PFSK-1 (cell line): ENCODE measurements around the gene ATG7.

Source experiments
- FOXP2 ChIP-seq: optimal IDR thresholded peaks from 2 replicates; pipeline ENCODE3; 2011; ENCODE audit warnings: borderline replicate concordance, control low read depth, inconsistent platforms; ENCODE audit not compliant: insufficient read depth; ENCODE audit errors: extremely low read length, extremely low read depth
- POLR2AphosphoS5 ChIP-seq: IDR thresholded peaks from 2 replicates; pipeline ENCODE4 v1.6.1; 2012; ENCODE audit warnings: low read depth, mild to moderate bottlenecking, control low read depth, low read length, moderate library complexity
- SIN3A ChIP-seq: IDR thresholded peaks from 2 replicates; pipeline ENCODE4 v1.6.1; 2012; ENCODE audit warnings: mild to moderate bottlenecking, low read length, moderate library complexity, borderline replicate concordance; ENCODE audit not compliant: insufficient read depth
- TAF1 ChIP-seq: IDR thresholded peaks from 2 replicates; pipeline ENCODE4 v1.6.1; 2012; ENCODE audit warnings: low read length, control low read depth, borderline replicate concordance; ENCODE audit not compliant: insufficient read depth
- TF ChIP-seq, protein P1 (sequence below), 2 experiments: IDR thresholded peaks; 2 replicates each; pipeline versions ENCODE4 v1.6.1 to v1.8.0; 2011 to 2012; ENCODE audit warnings: low read depth in 2 of 2, low read length in 2 of 2, control low read depth in 1 of 2, inconsistent platforms in 1 of 2, mild to moderate bottlenecking in 1 of 2, moderate library complexity in 1 of 2; ENCODE audit not compliant: insufficient read depth in 1 of 2

DNA sequence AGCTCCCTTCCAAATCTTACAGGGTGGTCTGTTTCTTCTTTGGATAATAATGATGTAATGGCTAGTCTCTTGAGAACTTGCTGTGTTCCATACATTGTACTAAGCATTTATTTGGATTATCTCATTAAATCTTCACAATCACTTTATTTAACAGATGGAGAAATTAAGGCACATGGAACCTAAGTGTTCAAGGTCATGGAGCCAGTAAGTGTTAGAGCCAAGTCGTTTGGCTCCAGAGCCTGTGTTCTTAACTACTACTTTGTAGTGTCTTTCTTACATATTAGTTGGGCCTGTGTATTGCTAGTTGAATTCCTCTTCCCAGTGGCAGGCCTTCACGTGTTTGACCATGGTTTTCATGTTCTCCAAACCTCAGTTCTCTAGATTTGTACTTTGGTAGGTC lies 177.8 kb downstream of the ATG7 start:
- TF ChIP-seq, protein P1, sequence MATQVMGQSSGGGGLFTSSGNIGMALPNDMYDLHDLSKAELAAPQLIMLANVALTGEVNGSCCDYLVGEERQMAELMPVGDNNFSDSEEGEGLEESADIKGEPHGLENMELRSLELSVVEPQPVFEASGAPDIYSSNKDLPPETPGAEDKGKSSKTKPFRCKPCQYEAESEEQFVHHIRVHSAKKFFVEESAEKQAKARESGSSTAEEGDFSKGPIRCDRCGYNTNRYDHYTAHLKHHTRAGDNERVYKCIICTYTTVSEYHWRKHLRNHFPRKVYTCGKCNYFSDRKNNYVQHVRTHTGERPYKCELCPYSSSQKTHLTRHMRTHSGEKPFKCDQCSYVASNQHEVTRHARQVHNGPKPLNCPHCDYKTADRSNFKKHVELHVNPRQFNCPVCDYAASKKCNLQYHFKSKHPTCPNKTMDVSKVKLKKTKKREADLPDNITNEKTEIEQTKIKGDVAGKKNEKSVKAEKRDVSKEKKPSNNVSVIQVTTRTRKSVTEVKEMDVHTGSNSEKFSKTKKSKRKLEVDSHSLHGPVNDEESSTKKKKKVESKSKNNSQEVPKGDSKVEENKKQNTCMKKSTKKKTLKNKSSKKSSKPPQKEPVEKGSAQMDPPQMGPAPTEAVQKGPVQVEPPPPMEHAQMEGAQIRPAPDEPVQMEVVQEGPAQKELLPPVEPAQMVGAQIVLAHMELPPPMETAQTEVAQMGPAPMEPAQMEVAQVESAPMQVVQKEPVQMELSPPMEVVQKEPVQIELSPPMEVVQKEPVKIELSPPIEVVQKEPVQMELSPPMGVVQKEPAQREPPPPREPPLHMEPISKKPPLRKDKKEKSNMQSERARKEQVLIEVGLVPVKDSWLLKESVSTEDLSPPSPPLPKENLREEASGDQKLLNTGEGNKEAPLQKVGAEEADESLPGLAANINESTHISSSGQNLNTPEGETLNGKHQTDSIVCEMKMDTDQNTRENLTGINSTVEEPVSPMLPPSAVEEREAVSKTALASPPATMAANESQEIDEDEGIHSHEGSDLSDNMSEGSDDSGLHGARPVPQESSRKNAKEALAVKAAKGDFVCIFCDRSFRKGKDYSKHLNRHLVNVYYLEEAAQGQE (IDR thresholded peaks at IDR 0.05; ENCODE audit: insufficient read depth in 1 of 2, low read depth in 2 of 2, low read length in 2 of 2): no peak
- no peak for TF ChIP-seq SIN3A
- TF ChIP-seq POLR2AphosphoS5: no peak
- TF ChIP-seq FOXP2: no peak
- no peak for TF ChIP-seq TAF1
